Stimulated activated CD8-positive, alpha-beta memory T cell treated with anti-CD3 and anti-CD28 coated beads, Interleukin-15, amount 100 ng/mL, for 4 hours (primary cell): ENCODE data around the gene RNPS1.
"Not testable (repeated sequence)": the region's sequence is repeated elsewhere in the genome, so short reads cannot be mapped to it uniquely, and the experiment has no call there.

Experiments
- DNase-seq, 2 donors: peaks; one replicate each; pipeline ENCODE4 v3.0.0-alpha.2; 2020; ENCODE audit warnings: low read depth in 2 of 2

Gene RNPS1

DNA sequence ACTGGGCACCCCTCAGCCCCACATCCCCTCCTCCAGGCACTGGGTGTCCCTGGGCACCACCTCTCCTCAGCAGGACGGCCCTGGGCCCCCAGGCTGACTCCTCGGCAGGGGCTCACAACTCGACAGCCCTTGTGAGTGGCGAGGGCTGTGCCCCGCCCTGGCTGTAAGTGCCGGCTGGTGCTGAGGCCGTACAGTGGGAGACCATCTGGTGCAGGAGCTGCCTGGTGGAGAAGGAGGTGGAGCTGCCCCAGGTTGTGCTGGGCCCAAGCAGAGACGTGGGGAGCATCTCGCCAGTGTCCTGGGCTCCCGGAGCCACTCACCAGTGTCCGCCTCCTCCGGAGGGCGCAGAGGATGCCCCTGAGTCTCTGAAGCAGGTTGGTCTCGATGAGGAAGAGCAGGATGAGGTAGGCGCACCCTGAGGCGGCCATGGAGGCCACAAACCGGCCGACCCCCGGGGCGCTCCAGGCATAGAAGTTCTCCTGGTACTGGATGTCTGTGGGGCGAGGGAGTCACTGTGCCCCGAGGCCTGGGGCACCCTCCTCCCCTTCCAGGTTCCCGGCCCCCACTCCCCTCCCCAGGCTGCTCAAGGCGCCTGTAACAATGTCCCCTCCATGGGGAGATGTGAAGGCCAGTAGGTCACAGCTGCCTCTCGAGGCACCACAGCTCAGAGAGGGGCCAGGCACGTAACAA, 15.1 kb upstream of the RNPS1 start:
- DNase-seq = no peak

DNA sequence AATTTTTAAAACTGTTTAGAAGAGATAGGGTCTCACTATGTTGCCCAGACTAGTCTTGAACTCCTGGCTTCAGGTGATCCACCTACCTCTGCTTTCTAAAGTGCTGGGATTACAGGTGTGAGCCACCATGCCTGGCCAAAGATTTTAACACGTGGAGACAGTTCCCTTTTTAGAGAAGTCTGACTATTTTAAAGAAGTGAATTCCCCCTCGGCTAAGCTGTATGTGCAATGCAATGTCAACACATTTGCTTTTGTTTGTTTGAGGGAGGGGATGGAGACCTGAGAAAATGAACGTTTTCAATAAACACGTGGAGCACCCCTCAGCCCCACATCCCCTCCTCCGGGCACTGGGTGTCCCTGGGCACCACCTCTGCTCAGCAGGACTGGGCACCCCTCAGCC, 14.3 kb upstream of the RNPS1 start:
- DNase-seq = no peak

DNA sequence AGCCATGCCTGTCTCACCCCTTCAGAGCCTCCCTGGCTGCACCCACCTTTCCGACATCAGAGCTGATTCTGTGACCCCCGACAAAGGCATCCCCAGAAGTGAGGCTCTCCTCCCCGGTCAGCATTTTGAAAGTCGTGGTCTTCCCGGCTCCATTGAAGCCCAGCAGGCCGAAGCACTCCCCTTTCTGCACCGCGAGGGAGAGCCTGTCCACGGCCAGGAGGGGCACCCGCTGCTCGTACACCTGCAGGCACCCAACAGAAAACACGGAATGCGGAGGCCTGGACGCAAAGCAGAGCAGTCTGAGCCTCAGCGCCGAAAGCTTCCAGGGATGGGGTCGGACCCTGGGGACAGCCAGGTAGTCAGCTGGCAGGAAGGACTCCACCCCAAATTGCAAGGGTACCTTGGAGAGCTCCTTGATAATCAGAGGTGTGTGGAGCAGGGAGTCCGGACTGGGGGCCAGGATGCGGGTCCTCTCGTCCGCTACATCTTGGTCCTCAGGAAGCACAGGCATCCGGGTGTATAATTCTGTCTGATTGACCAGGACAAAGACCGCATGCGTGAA, 13.1 kb upstream of the RNPS1 start:
- no peak for DNase-seq

DNA sequence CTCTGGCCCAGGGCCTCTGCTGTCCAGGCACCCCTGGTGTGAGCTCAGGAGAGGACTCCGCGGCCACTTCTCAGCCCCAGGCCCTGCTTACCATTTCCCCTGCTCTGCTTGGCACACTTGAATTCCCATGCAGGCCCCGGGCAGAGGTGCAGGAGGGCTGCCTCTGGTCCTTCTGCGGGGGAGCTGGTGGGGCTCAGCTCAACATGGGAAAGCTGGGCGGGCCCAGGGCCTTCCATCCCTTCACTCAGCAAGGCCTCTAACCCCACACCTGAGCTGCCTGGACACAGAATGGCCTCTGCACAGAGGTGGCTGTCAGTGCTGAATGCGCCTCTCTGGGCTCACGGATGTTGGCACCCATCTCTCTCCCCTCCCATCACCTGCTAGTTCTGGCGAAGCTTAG, 12.5 kb upstream of the RNPS1 start:
- no peak for DNase-seq

DNA sequence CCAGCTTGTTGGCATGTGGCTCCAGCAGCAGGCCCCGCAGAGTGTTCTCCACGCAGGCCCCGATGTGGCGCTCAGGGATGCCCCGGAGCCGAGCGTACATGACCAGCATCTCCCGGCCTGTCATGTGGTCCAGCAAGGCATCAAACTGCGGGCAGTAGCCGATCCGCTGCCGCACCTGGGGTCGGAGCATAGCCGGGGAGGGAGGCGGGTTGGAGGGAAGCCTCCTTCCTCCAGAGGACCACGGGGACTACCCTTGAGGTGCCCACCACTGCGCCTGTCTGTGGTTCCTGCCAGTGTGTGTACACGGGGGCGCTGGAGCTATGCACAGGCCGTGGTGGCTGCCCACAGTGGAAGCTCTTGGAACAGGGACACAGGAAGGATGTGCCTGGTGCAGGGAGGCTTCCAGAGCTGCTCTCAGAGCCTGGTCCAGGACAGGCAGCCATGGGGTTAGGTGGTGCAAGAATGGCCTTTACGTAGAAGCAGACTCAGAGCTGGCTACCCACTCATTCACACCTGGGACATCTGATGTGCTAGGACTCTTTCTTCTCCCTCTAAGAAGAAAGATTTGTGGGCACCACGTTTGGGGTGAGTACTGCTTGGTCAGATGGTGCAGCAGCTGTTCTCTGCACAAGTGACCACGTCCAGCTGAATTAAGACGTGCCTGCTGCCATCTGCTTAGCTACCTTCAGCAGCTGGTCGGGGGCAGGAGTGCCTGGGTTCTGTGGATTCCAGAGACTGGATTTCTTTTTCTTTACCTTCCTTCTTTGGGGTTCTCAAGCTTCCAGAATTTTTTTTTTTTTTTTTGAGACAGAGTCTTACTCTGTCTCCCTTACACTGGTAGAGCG, 11.3 kb upstream of the RNPS1 start:
- DNase-seq = no peak

DNA sequence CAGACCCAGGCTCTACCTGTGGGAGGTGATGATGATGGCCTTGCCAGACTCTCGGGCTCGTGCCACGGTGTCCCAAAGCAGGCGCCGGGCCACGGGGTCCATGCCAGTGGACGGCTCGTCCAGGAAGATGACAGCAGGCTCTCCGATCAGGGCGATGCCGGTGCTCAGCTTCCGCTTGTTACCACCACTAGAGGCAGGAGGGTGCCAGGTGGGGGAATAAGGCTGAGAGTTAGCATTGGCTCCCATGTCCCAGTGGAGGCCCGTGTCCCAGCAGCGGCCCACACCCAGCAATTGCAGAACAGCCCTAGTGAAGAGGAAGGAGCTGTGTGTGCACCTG, 10.3 kb upstream of the RNPS1 start:
- DNase-seq = no peak

DNA sequence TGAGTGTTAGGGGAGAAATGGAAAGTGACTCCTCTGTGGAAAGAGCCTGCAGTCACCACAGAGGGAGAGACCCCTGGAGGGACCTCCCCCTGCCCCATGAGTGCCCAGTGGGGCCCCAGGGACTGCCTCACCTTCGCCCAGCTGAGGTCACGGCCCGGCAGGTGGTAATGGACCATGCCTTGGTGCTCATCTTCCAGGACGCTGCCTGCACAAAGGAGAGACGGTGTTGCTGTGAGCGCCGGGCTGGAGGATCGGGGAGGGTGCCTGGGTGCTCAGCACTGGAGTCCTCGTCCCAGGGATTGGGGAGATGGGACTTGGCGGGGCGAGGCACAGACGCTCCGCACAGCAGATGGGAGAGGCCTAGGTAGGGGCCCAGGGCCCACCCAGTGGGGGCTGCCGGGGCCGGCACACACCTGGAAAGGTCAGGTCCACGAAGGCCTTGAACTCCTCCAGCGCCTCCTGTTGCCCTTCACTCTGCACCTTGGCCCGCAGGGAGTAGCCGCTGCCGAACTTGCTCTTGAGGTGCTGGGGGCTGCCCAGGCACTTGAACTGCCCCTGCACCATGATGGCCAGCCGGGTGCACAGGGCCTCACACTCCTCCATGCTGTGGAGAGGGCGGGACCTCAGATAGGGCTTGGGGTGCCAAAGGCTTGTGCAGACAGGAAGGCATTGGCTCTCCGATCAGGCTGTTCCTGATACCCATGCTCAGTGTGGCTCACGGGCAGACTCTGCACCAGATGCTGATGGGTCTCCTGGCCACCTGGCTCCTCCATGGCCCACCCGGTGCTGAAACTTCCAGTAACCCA, 9.7 kb upstream of the RNPS1 start:
- DNase-seq = no peak

DNA sequence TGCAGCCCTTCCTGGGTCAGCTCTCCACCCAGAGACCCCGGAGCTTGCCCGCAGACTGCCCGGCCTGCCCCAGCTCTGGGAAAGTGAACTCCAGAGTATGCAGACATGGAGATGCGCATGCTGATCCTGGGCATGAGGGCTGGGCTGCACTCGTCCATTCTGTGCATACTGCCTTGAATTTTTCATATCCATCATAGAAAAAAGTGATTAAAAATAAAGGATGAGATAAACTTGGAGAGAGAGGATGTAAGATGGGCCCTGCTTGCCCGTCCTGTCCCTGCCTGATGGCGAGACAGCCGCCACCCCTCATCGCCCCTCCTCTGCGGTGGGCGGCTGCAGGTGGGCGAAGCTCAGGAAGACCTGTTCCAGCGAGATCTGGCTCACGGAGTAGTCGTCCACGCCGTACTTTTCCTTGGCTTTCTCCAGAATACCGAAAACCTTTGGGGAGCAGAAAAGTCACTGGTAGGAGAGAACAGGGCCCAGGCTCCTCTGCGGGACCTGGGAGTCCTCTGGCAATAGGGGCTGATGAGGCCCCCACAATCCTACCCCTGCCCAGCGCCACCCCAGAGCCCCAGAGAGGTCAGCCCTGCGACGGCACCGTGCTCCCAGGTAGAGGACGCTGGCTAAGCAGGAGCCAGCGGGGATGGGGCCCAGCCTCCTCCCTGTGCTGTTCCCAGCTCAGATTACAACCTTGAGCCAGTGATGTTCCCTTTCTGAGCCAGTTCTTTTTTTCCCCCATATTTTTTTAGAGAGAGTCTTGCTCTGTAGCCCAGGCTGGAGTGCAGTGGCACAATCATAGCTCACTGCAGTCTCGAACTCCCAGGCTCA, 8.7 kb upstream of the RNPS1 start:
- DNase-seq = no peak

DNA sequence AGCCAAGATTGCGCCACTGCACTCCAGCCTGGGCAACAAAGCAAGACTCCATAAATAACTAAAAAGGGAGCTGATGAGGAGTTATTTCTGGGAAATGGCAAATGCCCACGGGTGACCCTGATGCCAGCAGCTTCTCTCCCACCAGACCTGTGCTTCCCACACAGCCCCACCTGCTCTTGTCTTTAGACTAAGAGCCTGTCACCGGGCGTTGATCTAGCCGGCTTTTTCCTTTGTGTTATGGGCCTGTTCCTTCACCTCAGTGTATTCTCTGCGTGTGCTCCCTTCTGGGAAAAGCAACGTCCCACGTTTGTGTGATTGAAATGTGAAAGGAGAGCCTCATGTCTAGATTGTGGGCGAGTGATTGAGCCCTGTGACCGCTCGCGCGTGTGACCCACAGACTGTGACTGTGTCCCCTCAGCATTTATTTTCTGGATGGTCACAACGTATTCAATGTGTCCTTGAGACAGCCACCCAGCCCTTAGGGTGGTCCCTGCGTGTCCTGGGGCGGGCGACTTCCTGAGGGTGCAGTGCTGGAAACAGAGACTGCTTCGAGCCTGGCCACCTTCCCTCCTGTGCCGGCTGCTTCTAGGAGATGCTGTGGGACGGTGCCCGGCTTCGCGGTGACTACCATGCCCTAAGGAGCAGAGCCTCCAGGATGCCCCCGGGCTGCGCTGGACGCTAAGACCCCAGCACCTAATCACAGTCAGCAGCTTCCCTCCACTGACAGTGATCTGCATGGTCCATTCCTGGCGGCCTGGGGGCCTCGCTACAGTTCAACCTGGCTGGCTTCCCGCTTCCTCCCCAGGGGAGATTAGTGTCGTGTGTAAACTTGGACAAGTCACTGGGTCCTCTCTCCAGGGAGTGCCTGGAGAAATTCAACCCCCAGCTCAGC, 7.8 kb upstream of the RNPS1 start:
- no peak for DNase-seq

DNA sequence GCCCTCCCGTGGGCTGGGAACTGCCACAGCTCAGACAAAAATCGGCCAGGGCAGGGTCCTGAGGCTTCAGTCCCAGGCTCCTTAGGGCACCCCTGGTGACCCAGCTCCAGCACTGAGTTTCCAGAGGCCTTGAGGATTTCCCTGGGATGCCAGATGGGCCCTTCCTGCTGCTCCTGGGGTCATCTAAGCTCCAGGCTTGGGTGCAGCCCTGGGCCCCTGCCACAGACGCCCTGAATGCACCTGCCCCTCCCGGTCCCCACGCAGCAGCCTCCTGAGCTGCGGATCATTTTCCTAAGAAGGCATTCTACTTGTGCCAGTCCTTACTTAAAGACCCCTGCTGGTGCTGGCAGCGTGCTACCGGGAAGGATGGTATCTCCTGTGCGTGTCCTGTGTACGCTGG, 6.0 kb upstream of the RNPS1 start:
- DNase-seq = no peak

DNA sequence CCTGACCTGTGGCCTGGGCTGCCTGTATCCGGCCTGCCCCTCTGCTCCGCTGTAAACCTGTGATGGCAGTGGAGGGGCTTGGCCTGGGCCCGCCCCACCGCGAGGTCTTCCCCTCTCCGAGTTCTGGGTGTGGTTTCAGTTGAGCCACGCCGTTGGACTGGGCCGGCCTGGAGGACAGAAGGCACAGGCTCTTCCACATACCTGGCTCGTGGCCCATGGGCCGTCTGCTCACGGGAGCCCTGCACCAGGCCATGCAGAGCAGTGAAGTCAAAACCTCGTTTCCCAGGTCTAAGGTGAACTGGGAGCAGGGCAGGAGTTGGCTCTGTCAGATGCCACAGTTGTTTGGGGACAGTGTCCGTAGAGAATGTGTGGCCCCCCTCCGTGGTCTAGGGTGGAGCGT, 5.6 kb upstream of the RNPS1 start:
- no peak for DNase-seq

DNA sequence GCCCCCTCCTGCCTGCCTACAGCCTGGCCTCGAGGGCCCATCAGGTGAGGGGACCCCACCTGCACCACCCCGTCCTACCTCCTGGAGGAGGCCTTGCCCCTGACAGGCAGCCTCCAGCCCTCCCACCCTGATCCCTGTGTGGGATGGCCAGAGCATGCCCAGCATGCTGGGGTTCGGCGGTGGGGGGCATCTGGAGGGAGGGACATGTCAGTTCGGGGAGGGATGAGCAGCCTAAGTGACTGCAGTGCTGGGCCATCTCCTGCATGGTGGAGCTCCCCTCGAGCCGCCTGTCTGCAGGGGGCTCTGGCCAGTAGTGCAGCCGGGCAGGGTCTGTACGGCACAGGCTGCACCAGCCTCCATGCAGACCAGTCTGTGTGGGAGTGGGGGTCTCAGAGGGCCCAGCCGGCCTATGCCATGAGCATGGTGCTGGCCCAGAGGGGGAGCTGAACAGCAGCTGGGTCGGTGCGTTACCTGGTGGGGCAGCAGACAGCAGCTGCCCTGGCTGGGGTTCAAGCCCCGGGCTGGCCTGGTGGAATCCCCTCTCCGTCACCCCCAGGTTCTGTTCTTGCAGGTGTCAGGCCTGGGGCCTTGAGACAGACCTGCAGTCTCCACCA, 4.0 kb upstream of the RNPS1 start:
- no peak for DNase-seq

DNA sequence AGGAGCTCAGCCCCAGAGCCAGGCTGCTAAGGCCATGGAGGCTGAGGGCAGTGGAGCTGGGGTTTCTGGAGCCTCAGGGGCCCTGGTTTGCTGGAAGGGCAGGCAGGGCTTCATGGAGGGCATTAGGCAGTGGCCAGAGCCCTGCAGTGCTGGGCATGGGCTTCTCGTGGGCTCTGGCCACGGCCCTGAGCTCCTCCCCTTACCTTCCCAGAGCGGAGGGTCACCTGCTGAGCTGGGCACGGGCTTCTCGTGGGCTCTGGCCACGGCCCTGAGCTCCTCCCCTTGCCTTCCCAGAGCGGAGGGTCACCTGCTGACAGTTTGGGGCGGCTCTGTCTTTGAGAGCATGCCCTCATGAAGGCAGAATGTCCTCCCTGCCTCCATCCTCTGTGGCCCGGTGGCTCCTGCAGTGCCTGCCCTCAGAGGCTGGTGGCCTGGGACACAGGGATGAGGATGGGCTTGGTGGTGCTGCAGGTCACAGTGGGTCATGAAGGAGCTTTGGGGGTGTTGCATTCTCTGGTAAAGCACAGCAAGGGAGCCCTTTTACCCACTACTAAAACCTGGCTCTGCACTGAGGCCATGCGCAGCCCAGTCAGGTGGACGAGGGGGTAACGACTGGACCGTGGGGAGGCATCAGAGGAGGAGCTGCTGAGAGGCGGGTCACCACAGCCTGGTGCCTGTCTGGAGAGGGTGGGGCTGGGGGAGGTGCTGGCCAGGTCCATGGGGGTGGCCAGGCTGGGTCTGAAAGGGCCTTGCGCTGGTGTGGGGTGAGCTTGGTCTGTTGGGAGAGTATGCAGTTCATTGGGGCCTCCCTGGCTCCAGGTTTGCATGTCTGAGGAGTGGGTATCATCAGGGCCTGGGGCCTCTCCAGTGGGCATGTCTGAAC, 2.9 kb upstream of the RNPS1 start:
- no peak for DNase-seq

DNA sequence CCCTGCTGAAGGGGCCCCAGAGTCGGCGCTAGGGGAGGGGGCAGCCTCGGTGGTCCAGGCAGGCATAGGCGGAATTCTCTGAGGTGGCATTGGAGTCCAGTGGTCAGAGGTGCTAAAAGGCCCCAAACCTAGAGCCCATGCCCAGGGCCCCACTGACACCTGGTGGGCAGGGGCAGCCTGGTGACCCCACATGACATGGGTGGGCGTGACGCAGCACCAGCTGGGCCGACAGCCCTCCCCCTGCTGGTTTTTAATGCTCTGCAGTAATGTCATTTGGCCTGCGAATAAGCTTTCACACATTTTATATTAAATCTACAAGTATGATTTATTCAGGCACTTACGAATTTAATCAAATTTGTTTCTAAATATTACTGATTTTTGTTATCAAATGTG, 2.1 kb upstream of the RNPS1 start:
- no peak for DNase-seq

DNA sequence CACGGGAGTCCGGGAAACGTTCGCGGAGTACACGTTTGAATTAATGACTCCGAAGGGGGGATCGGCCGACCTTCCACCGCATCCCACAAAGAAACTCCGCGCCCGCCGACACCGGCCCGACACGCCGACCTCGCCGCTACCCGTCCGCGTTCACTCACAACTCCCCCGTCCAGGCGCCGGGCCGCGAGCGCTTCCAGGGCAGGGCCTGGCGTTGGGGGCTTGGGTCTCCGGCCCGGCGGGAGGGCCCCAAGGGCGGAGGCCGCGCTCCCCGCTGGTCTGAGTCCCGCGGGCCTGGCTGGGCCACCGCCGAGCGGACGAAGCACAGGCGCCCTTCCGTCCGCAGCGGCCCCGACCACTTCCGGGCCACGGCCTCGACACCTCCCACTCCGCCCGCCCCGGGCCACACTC, 417 bp downstream of the RNPS1 start:
- DNase-seq = not testable (repeated sequence)

DNA sequence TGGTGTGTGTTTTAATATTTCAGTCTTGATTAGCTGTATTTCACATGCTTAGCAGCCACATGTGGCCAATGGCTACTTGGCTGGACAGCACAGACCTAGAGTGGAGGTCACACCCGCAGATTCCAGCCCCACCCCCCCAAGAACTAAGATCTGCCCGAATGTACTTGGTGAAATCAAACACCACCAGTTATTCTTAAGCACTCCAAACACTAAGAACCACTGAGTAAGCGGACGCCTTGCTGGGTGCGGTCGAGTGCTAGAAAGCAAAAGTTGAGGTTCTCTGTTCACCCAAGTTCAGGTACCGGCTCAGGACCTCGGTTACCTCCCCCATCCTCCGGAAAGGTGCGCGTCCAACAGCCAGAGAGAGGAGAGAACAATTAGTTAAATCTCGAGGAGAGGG, 1.0 kb downstream of the RNPS1 start:
- DNase-seq = not testable (repeated sequence)

DNA sequence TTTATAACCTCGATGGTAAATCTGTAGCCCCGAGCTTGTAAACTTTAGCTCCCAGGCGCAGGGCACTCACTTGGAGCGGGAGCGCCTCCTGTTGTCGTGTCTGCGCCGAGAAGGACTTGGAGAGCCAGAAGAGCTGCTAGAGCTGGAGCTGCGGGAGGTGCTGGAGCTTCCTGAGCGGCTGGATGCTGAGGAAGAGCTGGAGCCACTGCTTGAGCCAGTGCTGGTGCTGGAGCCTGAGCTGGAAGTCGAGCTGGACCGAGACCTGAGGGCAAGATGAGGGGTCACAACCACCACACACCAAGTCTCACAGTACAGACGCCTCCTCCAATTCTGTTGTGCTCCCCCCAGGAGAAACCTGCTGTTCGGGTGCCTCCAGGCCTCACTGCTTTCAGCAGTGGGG, 4.9 kb downstream of the RNPS1 start:
- DNase-seq = not testable (repeated sequence)

DNA sequence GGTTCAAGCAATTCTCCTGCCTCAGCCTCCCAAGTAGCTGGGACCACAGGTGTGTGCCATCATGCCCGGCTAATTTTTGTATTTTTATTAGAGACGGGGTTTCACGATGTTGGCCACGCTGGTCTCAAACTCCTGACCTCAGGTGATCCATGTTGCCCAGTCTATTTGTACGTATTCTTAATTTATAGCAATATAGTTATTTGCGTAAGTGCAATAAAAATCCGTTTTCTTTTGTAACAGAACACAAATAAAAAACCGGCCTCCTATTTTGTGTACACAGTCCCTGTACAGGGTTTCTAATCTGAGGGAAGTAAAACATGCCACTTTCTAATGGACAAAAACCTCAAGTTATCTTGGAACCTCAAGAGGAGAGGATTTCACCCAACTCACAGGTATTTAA, 7.7 kb downstream of the RNPS1 start:
- no peak for DNase-seq

DNA sequence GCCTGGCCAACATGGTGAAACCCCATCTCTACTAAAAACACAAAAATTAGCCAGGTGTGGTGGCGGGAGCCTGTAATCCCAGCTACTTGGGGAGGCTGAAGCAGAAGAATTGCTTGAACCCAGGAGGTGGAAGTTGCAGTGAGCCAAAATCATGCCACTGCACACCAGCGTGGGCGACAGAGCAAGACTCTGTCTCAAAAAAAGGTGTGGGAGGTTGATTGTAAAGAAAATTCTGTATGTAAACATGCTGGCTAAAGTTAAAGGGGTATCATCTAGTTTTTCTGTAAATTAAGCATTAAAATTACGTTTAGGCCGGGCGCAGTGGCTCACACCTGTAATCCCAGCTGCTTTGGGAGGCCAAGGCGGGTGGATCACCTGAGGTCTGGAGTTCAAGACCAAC, 9.4 kb downstream of the RNPS1 start:
- not testable (repeated sequence) for DNase-seq
